Measurements from ENCODE around the gene TUFT1.

TUFT1 gene

DNA sequence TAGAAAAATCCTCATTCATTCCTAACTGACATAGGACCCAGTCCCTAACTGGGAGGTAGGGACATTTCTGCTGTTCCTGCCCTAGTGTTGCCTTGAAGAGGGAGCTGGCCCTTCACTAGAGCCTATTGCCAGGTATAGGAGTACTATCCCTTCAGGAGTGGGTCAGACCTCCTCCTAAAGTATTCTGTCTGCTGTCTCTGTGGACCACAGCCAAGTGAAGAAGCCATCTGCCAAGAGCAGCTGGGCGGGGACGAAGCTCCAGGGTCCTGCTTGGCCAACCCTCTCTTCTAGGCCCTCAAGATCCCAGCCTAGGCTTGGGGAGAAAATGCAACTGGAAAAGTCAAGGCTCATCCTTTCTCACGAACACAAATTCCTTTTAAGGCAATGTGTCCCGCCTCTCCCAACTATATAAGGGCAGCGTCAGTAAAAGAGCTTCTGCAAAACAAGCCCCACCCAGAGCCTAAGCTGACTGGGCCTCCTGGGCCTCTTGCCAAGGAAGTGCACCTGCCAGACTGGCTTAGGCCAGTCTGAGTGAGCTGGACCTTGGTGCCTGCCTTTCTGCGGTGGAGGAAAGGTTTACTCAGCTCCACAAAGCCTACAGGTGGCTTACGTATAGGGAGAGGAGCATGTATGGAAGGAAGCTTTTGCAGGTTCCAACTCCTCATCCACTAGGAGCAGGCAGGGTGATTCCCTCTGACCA is 638 bp upstream of the TUFT1 start:
- DNase-seq (ENCODE audit: low spot score), result peak; percentile 67

DNA sequence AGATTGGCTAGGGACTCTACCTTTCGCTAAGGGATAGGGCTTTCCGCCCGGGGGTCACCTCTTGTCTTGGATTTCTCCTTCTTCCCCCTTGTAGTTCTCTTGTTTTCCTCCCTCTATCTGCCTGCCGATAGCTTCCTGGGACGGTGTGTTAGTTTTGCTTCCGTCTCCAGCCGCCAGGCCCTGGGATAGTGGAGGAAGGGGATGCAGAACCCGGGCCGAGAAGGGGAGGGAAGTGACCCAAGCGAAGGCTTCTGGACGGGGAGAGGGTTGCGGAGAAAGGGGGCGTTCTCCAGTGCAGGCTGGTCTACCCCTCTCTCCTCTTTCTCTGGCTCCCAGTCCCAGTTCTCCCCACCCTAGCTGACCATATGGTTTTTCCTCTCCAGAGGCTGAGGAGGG is 871 bp downstream of the TUFT1 start:
- DNase-seq (ENCODE audit: low spot score), result peak; percentile 27

- no peak for DNase-seq (ENCODE audit: low spot score)
These were observed 1.6 kb downstream of the TUFT1 start for GRCh38 chr1:151541752-151542151.

- DNase-seq (ENCODE audit: low spot score), result peak; percentile 88
These were observed 2.6 kb downstream of the TUFT1 start for GRCh38 chr1:151542710-151543129.

DNA sequence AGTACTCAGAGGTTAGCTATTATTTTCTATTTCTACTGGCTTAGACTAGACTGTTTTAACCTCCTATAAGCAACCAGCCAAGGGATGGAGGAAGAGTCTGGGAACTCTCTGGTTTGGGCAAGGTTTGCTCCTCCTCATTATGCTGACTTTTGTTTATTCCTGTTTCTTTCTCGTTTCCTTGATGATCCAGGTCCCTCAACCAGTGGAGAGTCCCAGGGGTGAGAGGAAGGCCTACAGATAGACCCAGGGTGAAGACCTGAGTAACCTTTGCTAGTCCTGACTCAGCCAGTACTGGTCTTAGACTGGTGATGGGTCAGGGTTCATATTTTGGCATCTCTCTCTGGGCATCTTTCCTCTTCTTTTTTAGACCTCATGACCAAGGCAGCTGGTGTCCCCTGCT is 5.4 kb downstream of the TUFT1 start:
- DNase-seq (ENCODE audit: low spot score), result no peak

DNA sequence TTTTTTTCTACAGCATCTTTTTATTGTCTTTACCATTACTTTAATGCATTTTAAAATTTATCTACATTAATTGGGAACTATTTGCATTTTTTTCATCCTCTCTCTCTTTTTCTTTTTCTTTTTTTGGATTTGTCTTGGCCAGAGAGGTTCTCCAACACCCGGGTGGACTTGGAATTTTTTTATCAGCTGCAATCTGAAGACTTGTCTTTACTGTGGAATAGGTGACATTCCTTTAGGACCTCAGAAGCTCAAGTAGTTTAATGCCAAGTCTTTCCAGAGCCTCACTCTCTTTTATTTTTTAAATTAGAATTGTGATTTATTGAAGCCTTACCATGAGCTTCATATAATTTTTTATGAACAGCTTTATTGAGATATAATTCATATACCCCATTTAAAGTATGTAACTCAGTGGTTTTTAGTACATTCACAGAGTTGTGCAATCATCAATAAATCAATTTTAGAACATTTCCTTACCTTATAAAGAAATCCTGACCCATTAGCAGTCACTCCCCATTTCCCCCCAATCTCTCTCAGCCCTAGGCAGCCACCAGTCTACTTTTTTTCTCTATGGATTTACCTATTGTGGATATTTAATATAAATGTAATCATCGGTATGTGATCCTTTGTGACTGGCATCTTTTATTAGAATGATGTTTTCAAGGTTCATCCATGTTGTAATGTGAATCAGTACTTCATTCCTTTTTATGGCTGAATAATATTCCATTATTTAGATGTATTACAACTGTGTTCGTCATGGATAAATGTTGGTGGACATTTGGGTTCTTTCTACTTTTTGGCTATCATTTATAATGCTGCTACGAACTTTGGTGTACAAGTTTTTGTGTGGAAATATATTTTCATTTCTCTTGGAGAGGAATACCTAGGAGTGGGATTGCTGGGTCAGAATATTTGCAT is 6.2 kb downstream of the TUFT1 start:
- no peak for DNase-seq (ENCODE audit: low spot score)

GRCh38 chr1:151547119-151547899 is 7.2 kb downstream of the TUFT1 start:
- peak; percentile 93 for DNase-seq (ENCODE audit: low spot score)

GRCh38 chr1:151547900-151548230 is 7.8 kb downstream of the TUFT1 start:
- no peak for DNase-seq (ENCODE audit: low spot score)

DNA sequence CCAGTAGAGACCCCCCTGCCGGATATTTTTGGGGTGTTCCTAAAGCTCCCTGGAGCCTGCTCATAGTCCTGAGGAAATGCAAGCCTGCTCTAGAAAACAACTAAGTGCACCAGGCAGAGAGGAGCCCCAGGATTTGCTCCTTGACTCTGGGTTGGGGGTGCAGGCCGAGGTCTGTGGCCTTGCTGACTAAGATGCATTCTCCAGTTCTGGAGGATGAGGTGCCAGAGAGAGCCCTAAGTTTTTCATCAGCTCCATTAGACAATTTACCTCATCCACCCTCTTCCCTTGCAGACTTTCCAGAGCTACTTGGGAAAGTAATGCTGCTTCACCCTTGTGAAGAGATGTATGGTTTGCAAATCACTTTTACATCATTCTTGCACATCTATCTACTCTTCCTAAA is 9.1 kb downstream of the TUFT1 start:
- DNase-seq (ENCODE audit: low spot score), result peak; percentile 30

DNA sequence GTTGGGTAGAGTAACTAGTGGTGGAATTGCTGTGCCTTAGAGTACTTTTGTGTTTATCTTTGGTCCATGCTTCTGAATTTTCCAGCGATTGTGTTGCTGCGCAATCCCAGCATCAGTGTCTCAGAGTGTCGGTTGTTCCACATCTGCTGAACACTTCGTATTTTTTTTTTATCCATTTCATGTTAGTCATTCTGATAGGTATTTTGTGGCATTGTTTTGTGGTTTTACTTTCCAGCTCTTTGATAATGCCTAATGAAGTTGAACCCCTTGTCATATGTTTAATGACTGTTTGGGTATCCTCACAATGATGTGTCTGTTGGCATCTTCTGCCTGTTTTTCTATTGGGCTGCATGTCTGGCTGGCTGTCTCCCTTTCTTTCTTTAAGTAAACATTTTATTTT is 13.6 kb downstream of the TUFT1 start:
- peak; percentile 43 for DNase-seq (ENCODE audit: low spot score)

- no peak for DNase-seq (ENCODE audit: low spot score)
These were observed 15.9 kb downstream of the TUFT1 start for GRCh38 chr1:151556052-151556451.

DNA sequence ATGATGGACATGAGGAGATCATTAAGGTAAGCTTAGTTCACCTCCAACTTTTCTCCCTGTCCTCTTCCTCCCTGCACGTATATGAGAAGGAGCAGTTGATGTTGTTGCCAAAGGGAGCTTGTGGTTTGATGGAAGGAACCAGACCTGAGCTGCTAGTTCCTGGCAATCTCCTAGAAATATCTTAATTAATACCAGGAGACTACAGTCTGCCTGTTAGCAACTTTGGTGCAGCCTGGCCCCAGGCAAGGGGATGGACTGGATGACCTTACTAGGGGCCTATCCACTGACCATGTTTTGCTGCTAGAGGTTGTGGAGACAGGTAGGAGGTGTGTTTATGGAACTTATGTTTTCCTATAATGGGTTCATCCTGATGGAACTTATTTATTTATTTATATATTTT is 22.6 kb downstream of the TUFT1 start:
- DNase-seq (ENCODE audit: low spot score), result no peak

- DNase-seq (ENCODE audit: low spot score), result no peak
These were observed 23.3 kb downstream of the TUFT1 start for GRCh38 chr1:151563376-151563775.

DNA sequence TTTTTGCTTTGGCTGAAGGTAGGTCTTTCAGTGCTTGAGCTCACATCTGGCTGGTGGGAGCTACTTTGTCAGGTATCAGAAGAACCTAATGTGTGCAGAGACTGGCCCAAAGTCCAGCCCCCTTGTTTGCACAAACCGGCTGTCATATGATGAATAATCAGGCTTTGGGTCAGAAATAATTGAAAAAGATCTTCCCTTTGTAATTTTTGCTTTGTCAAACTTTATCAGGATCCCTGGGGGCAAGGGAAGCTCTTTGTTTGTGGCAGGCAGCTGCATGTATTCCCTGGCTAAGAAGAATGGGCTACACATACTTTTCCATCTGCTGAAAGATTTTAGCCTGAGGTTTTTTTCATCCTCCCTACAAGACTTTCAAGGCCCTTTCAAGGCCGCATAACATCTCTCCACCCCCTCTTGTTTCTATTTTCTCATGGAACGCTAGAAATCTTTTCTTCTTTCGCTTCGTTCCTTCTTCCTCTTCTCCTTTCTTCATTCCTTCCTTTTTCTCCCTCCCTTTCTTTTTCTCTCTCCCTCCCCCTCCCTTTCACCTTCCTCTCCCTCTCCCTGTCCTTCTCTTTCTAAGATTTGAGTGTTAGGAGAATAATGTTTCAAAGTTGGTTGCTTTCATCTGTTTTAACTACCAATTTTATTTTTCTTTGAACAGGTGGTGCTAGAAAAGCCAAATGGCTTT is 25.5 kb downstream of the TUFT1 start:
- DNase-seq (ENCODE audit: low spot score), result no peak

- DNase-seq (ENCODE audit: low spot score), result no peak
These were observed 28.5 kb downstream of the TUFT1 start for GRCh38 chr1:151568626-151569088.

DNA sequence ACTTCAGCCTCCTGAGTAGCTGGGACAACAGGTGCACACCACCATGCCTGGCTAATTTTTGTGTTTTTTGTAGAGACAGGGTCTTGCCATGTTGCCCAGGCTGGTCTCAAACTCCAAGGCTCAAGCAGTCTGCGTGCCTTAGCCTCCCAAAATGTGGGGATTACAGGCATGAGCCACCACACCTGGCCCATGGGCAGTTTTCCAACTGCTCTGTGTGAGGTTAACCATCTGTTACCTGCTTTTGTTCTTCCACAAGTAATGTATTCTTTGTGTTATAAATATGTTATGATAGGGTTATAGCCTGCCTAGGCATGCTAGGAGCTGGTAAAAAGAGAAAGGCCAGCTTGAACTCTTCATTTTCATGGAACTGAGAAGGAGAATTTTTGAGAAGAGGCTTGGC is 30.7 kb downstream of the TUFT1 start:
- no peak for DNase-seq (ENCODE audit: low spot score)

- DNase-seq (ENCODE audit: low spot score), result peak; percentile 91
These were observed 34.7 kb downstream of the TUFT1 start for GRCh38 chr1:151574575-151575529.

DNA sequence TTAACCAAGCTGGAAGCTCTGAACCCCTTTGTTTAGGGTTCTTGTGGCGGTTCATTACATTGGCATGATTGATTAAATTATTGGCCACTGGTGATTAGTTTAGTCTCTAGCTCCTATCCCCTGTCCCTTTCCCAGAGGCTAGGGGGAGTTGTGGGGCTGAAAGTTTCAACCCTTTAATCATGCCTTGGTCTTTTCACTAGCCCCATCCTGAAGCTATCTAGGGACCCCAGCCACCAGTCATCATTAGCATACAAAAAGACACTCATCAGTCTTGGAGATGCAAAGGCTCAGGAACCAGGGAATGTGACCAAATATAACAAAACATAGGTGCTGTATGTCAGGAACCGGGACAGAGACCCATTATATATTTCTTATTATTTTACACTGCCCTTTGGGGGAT is 37.1 kb downstream of the TUFT1 start:
- DNase-seq (ENCODE audit: low spot score), result no peak

DNA sequence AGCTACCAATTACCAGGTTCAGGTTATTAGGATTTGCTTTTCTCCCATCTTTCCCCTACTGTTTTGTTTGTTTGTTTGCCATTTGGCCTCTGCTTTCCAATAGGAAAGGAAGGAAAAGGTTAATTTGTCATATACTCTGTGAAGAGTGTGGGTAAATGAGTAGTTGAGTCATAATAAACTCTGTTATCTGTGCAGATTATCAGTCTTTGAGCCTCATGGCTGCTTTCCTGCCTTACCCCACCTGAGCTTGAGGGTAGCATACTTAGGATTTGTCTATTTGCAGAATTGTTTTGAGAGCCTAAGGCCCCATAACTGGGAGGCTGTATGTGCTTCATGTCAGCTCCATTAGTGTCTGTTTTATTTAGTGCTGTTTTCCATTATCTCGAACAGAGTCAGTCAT is 38.8 kb downstream of the TUFT1 start:
- no peak for DNase-seq (ENCODE audit: low spot score)

DNA sequence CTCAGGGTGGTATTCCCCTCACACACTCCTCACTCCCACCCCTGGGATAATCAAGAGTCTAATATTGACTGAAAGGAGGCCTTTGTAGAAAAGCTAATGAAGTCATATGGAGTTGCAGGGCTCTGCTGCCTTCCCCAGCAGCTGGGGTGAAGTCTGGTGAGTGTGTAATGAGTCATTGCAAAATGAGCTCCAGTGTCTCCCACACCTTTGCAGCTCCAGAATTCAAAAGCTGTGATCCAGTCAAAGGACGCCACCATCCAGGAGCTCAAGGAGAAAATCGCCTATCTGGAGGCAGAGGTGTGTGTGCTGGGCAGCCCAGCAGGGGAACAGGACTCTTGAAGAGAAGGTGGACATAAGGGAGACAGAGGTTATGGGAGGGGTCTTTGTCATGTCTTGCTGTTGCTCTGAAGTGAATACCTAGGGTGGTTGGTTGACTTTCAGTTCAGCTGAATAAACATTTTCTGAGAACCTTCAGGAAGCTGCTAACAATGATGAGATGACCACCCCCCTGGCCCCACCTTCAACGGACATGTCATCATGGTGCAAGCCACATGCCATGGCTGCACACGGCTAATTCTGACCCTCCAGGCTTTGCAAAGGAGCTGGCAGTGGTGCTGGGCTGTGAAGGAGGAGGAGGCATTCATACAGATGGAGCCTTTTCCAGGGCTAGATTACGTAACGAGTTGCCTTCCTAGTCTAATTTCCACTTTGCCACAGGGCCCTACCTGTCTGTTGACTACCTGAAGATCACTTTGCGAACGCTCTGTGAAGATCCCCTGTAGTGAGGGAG is 39.5 kb downstream of the TUFT1 start:
- DNase-seq (ENCODE audit: low spot score), result peak; percentile 49

Data from GM03348 (cell line).